ENCODE data around the gene NR1H3.

DNA sequence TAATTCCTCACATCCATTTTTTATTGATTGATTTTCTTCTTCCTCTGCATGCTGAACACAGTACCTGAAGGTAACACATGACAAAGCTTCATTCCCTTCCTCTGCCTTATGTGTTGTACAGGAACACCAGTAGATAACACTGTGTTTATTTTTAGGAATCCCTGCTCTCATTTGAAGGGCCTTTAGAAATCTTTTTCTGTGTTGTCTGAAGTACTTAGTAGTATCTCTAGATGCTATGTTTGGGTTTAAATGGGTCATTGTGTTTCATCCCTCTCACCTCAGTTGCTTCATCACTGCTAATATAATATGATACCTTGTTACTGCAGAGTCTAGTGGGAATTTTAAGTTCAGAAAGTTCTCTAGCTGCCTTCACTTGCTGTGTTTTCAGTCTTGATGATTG is 22.3 kb downstream of the NR1H3 start:
- TF ChIP-seq POLR2AphosphoS5 (IDR thresholded peaks at IDR 0.05; ENCODE audit: low read depth) (no peak), SPI1 (IDR thresholded peaks at IDR 0.05; ENCODE audit: borderline replicate concordance, low read depth) (no peak)
- TF ChIP-seq, protein P1, sequence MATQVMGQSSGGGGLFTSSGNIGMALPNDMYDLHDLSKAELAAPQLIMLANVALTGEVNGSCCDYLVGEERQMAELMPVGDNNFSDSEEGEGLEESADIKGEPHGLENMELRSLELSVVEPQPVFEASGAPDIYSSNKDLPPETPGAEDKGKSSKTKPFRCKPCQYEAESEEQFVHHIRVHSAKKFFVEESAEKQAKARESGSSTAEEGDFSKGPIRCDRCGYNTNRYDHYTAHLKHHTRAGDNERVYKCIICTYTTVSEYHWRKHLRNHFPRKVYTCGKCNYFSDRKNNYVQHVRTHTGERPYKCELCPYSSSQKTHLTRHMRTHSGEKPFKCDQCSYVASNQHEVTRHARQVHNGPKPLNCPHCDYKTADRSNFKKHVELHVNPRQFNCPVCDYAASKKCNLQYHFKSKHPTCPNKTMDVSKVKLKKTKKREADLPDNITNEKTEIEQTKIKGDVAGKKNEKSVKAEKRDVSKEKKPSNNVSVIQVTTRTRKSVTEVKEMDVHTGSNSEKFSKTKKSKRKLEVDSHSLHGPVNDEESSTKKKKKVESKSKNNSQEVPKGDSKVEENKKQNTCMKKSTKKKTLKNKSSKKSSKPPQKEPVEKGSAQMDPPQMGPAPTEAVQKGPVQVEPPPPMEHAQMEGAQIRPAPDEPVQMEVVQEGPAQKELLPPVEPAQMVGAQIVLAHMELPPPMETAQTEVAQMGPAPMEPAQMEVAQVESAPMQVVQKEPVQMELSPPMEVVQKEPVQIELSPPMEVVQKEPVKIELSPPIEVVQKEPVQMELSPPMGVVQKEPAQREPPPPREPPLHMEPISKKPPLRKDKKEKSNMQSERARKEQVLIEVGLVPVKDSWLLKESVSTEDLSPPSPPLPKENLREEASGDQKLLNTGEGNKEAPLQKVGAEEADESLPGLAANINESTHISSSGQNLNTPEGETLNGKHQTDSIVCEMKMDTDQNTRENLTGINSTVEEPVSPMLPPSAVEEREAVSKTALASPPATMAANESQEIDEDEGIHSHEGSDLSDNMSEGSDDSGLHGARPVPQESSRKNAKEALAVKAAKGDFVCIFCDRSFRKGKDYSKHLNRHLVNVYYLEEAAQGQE (IDR thresholded peaks at IDR 0.05; ENCODE audit: insufficient replicate concordance, low read depth) = no peak
- TF ChIP-seq, protein P2, sequence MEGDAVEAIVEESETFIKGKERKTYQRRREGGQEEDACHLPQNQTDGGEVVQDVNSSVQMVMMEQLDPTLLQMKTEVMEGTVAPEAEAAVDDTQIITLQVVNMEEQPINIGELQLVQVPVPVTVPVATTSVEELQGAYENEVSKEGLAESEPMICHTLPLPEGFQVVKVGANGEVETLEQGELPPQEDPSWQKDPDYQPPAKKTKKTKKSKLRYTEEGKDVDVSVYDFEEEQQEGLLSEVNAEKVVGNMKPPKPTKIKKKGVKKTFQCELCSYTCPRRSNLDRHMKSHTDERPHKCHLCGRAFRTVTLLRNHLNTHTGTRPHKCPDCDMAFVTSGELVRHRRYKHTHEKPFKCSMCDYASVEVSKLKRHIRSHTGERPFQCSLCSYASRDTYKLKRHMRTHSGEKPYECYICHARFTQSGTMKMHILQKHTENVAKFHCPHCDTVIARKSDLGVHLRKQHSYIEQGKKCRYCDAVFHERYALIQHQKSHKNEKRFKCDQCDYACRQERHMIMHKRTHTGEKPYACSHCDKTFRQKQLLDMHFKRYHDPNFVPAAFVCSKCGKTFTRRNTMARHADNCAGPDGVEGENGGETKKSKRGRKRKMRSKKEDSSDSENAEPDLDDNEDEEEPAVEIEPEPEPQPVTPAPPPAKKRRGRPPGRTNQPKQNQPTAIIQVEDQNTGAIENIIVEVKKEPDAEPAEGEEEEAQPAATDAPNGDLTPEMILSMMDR (IDR thresholded peaks at IDR 0.05; ENCODE audit: insufficient read depth, low read length) = no peak

Data from HL-60 (cell line).